Heart left ventricle (tissue), 16 donors: ENCODE results near the gene PICALM. TPM values are rescaled to one million over a fixed set of nuclear protein-coding genes. Genes with fewer than 3 reads are reported as not detected.

Experiments
- ATAC-seq, 4 donors: fragments of 200-7000 bp; cut with Tn5 transposase; one replicate each; pipeline ENCODE4 v1.9.1; 2020 to 2022; ENCODE audit warnings: moderate library complexity in 4 of 4, mild to moderate bottlenecking in 3 of 4, moderate number of reproducible peaks in 1 of 4
- DNase-seq, 5 donors: peaks; one replicate each; pipeline ENCODE4 v3.0.0-alpha.2; 2020
- H3K27ac ChIP-seq, 12 donors: fragments of 200-600 bp; sonication (generic) in 4 of 12; one replicate each; pipeline versions ENCODE4 v1.5.0 to v1.8.0; 2016 to 2022; ENCODE audit warnings: mild to moderate bottlenecking in 2 of 12
- H3K27me3 ChIP-seq, 9 donors: fragments of 200-600 bp; sonication (generic) in 2 of 9; one replicate each; pipeline versions ENCODE4 v1.5.1 to v1.8.0; 2016 to 2022; ENCODE audit warnings: mild to moderate bottlenecking in 3 of 9
- H3K36me3 ChIP-seq, 9 donors: fragments of 200-600 bp; sonication (generic) in 2 of 9; one replicate each; pipeline versions ENCODE4 v1.5.0 to v1.8.0; 2018 to 2022; ENCODE audit warnings: mild to moderate bottlenecking in 2 of 9
- H3K4me1 ChIP-seq, 12 donors: fragments of 200-600 bp; sonication (generic) in 4 of 12; one replicate each; pipeline versions ENCODE4 v1.5.0 to v1.8.0; 2016 to 2022; ENCODE audit warnings: mild to moderate bottlenecking in 3 of 12
- H3K4me3 ChIP-seq, 12 donors: fragments of 200-600 bp; sonication (generic) in 4 of 12; one replicate each; pipeline versions ENCODE4 v1.5.0 to v1.8.0; 2017 to 2022; ENCODE audit warnings: mild to moderate bottlenecking in 9 of 12, moderate library complexity in 4 of 12
- H3K9me3 ChIP-seq, 12 donors: fragments of 200-600 bp; sonication (generic) in 4 of 12; one replicate each; pipeline versions ENCODE4 v1.5.0 to v1.8.0; 2016 to 2022; ENCODE audit warnings: mild to moderate bottlenecking in 1 of 12
- CTCF ChIP-seq, 12 donors: fragments of 200-600 bp; sonication (generic) in 4 of 12; IDR thresholded peaks; one replicate each; pipeline versions ENCODE4 v1.5.0 to v1.8.0; 2018 to 2022; ENCODE audit warnings: antibody characterized with exemption in 12 of 12, mild to moderate bottlenecking in 5 of 12
- POLR2A ChIP-seq, 2 donors: fragments of 450-650 bp; IDR thresholded peaks; one replicate each; pipeline ENCODE4 v1.6.1; 2017; ENCODE audit warnings: antibody characterized with exemption in 2 of 2, mild to moderate bottlenecking in 2 of 2, moderate library complexity in 2 of 2
- WGBS, 4 donors: extraction: QIAGEN DNeasy Blood & Tissue Kit in 2 of 4; methylation state at CpG; one replicate each; pipeline versions ENCODE4 v1.1.5 to v1.1.7; 2013 to 2018; 5-methylcytosine and 5-hydroxymethylcytosine counted together
- intact Hi-C, 10 donors: fragments of 100-400 bp; cut with DNase I; formaldehyde crosslinking; loops; one replicate each; pipeline versions ENCODE4 v1.11.1 to v1.14.2; 2022
- long read RNA-seq, 3 donors: library from polyadenylated mRNA; unstranded; transcript quantifications; one replicate each; pipeline ENCODE4 v2.0.0, GENCODE V29; 2020 to 2021
- polyA plus RNA-seq, 2 donors: library from polyadenylated mRNA; stranded (reverse); fragments of 200-250 nt; gene quantifications; one replicate each; pipeline ENCODE4 v1.2.3, GENCODE V29; 2013
- total RNA-seq, 9 donors: library from RNA; depleted of rRNA in 2 of 9; stranded (reverse); fragments of >200 nt in 2 of 9; fragmentation: NEBNext Ultra II Directional in 3 of 9; extraction: Animal tissue kit (Norgen Biotek cat#: 25700) in 3 of 9; gene quantifications; one replicate each; pipeline versions ENCODE4 v1.1.0 to v1.2.4, GENCODE V29; 2016 to 2023
- donor health status: ischemic (EF 13 %, LVEDD 7.1; RV severe dilation, severe dysfunction).
- donor health status: healthy with polysubstance abuse.
- donor health status: DM: no; HTN: yes; CAD: no.
- donor health status: DM: no; HTN: no; CAD: no.
- donor health status: ischemic (EF 25% LVEDD 6.9; RV normal size, moderate dysfunction).
- donor health status: ischemic (EF 25% LVEDD 5.7; RV mildly dilated, moderate dysfunction).
- donor health status: healthy.
- donor health status: DM: yes; HTN: yes; CAD: no.
- donor health status: ischemic (EF 35%, LVEDD 5.7; RV mildly dilated, moderate dysfunction).
- donor health status: nonischemic (EF 11% LVEDD 7.7; RV severe dilation, severe dysfunction).
- donor health status: DM: yes; HTN: yes; CAD: no.
- donor health status: PGD.
- donor health status: ischemic (EF 29% LVEDD 5.4; RV normal size, mild dysfunction).
- donor health status: nonischemic (EF 23%, LVEDD 6.1; RV moderate dilation, normal function).

The PICALM gene
- total RNA-seq = 100 to 1,000 TPM; 139 to 207 (median 183) TPM
- polyA plus RNA-seq = 100 to 1,000 TPM in 1 of 2 donors, 10 to 100 TPM in 1; 36.1 to 117 TPM
- long read RNA-seq, donor 1, transcript PICALM-219 (20 exons, 3,474 nt) = major isoform, 10 of 61 reads
- long read RNA-seq, donor 1, partial matches to known transcripts = 7 of 61 reads
- long read RNA-seq, donor 1, other reads (novel, unspliced or antisense) = 39 of 61 reads
- long read RNA-seq, donor 2, partial matches to known transcripts = 7 of 31 reads
- long read RNA-seq, donor 2, other reads (novel, unspliced or antisense) = 21 of 31 reads
- long read RNA-seq, donor 3, transcript PICALM-219 (20 exons, 3,474 nt) = major isoform, 15 of 96 reads
- long read RNA-seq, donor 3, partial matches to known transcripts = 16 of 96 reads
- long read RNA-seq, donor 3, other reads (novel, unspliced or antisense) = 62 of 96 reads

GRCh38 chr11:86068951-86069407 lies at the start of gene PICALM:
TSS of gene PICALM (minus strand) at chr11:86069084. CDS start at chr11:86068780, 304 bp downstream.
- DNase-seq (peak; percentile 98 to 99 (median 99)), ATAC-seq (peak; percentile 94 to 97 (median 96))
- peak within 1 kb of the TSS; percentile 72 to 99 (median 91) for H3K4me3 ChIP-seq
- TF ChIP-seq POLR2A (IDR thresholded peaks at IDR 0.05) = peak in 1 of 2 donors; percentile 71
- peak in 2 of 12 donors; percentile 3 to 18 for TF ChIP-seq CTCF (IDR thresholded peaks at IDR 0.05)
- no peaks in the 10 kb centered on the region for H3K27me3 ChIP-seq
- H3K36me3 ChIP-seq = no peaks in the 10 kb centered on the region
- peak within 1 kb of the TSS; percentile 96 to 99 (median 98) for H3K27ac ChIP-seq
- intact Hi-C loops = loop anchor here in 8 of 10 donors (1.0 to 5.0 kb wide), 7 partner anchors 26 to 124 kb away; no protein-coding TSS in a partner anchor
- H3K9me3 ChIP-seq = no peaks in the 10 kb centered on the region
- 0 to 1% (median 0%) methylated on average over 11 to 48 of the region's 48 CpGs for WGBS, 4 donors
- H3K4me1 ChIP-seq = peaks cover 0 to 39% (median 31%) of the 10 kb centered on the region in 12 donors

DNA sequence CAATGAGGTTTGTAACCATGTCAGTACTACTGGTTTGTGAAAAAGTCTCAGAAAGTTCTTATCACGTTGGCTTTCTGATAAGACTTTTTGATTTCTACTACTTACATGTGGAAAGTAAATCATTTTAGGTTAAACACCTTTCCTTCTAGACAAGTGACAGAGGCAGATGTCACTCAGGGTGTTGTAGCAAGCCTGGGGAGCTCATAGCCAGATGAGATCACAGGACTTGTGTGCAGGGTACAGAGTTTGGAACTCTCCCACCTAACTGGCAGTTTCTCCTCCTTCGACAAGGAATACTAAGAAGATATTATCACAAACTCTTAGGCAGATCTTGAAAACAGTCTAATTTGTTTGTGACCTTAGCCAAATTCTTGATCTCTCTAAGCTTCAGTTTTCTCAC lies 49.4 kb upstream of the PICALM start:
- H3K4me1 ChIP-seq = peaks cover 0 to 19% (median 0%) of the 10 kb centered on the region in 12 donors
- no peak for DNase-seq
- no peak for ATAC-seq
- no peaks in the 10 kb centered on the region for H3K9me3 ChIP-seq
- intact Hi-C loops = no loop called here
- WGBS, 4 donors = 80 to 84% (median 81%) methylated on average over 2 of the region's 2 CpGs
- no peaks in the 10 kb centered on the region for H3K27me3 ChIP-seq
- peak overlapping the region in 1 of 12 donors; percentile 12 for H3K27ac ChIP-seq
- H3K4me3 ChIP-seq = no peak overlapping the region
- TF ChIP-seq POLR2A (IDR thresholded peaks at IDR 0.05) (no peak), CTCF (IDR thresholded peaks at IDR 0.05) (no peak)
- H3K36me3 ChIP-seq = no peaks in the 10 kb centered on the region

DNA sequence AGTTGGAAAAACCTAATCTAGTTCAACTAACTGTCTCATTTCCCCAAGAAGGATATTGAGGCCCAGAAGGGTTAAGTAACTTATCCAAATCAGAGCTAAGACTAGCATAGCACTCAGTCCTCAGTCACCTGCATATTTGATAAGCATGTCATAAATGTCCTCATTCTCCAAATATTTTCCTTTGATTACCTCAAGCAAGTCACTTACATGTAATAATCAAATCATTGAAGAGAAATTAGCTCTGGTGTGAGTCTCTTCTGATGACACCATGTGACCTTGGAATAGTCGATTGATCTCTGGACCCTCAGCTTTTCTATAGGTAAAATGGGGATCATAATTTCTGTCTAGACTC lies 48.8 kb upstream of the PICALM start:
- Histone ChIP-seq H3K9me3 (no peaks in the 10 kb centered on the region), H3K36me3 (no peaks in the 10 kb centered on the region), H3K4me1 (peaks cover 0 to 19% (median 0%) of the 10 kb centered on the region in 12 donors), H3K27me3 (no peaks in the 10 kb centered on the region), H3K27ac (no peak overlapping the region), H3K4me3 (no peak overlapping the region)
- TF ChIP-seq CTCF (IDR thresholded peaks at IDR 0.05) (no peak), POLR2A (IDR thresholded peaks at IDR 0.05) (no peak)
- intact Hi-C loops = no loop called here
- 91 to 96% (median 96%) methylated on average over 1 of the region's 1 CpG for WGBS, 4 donors
- no peak for DNase-seq
- no peak for ATAC-seq

DNA sequence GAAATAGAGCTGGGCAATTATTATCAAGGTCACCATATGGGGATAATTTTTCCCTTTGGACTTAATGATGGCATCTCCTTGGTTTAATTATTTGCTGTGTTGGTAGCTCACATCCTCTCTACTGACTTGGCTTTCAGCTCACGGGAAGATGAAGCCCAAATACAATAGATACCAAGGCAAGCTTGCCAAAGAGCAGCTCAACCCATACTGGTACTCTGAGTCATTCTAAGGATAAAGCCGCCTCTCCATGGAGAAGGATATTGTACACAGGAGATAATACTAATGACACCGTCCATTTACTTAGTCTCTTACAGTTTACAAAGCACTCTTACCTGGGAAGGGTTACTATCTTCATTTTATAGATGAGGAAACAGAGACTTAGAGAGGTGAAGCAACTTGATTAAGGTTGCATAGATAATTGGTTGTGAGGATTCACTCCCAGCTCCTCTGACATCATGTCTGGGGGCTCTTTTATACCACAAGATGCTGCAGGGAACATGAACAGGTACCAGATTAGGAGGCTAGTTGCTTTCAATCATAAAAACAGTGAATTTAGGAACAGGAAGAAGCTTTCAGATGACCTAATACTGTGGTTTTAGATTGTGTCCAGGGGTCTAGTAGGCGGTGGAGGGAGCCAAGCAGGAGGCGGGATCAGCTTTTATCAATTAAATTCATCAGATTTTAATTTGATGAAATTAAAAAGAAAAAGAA lies 48.3 kb upstream of the PICALM start:
- intact Hi-C loops = no loop called here
- WGBS, 4 donors = 82 to 92% (median 86%) methylated on average over 5 of the region's 5 CpGs
- no peak for DNase-seq
- Histone ChIP-seq H3K9me3 (no peaks in the 10 kb centered on the region), H3K4me3 (no peak overlapping the region), H3K27ac (no peak overlapping the region), H3K4me1 (peaks cover 0 to 19% (median 0%) of the 10 kb centered on the region in 12 donors), H3K36me3 (no peaks in the 10 kb centered on the region), H3K27me3 (no peaks in the 10 kb centered on the region)
- TF ChIP-seq POLR2A (IDR thresholded peaks at IDR 0.05) (no peak), CTCF (IDR thresholded peaks at IDR 0.05) (no peak)
- peak in 1 of 4 donors; percentile 27 for ATAC-seq
